HFF-Myc (cell line): Measurements from ENCODE around the gene PCDH17.

ENCODE experiments used
- DNase-seq: peaks from one replicate; pipeline ENCODE4 v3.0.0-alpha.2; 2011; ENCODE audit warnings: low read depth; ENCODE audit errors: extremely low read depth
- H3K4me3 ChIP-seq: replicated peaks from 2 replicates; pipeline ENCODE4 v1.5.1; 2011; ENCODE audit warnings: low read depth, mild to moderate bottlenecking, control low read depth, low read length
- CTCF ChIP-seq: IDR thresholded peaks from 2 replicates; pipeline ENCODE4 v1.5.1; 2012; ENCODE audit warnings: mild to moderate bottlenecking, low read depth, low read length, control low read depth; ENCODE audit errors: missing control alignments

Gene PCDH17

GRCh38 chr13:57611969-57612368, 19.6 kb upstream of the PCDH17 start:
- DNase-seq = no peak
- no peak overlapping the region for H3K4me3 ChIP-seq
- TF ChIP-seq CTCF = no peak

- no peak overlapping the region for H3K4me3 ChIP-seq
- DNase-seq = no peak
- TF ChIP-seq CTCF = no peak
Measured at GRCh38 chr13:57612568-57612967, 19.0 kb upstream of the PCDH17 start.

- peak; percentile 11 for DNase-seq
- peak; percentile 73 for TF ChIP-seq CTCF
- H3K4me3 ChIP-seq = no peak overlapping the region
Measured at GRCh38 chr13:57624565-57625435, 6.7 kb upstream of the PCDH17 start.

- TF ChIP-seq CTCF = peak; percentile 46
- DNase-seq = no peak
- no peak overlapping the region for H3K4me3 ChIP-seq
Measured at GRCh38 chr13:57627663-57628062, 3.9 kb upstream of the PCDH17 start.

GRCh38 chr13:57629391-57629804, 2.1 kb upstream of the PCDH17 start:
- no peak for DNase-seq
- no peak overlapping the region for H3K4me3 ChIP-seq
- no peak for TF ChIP-seq CTCF

GRCh38 chr13:57629821-57630235, 1.7 kb upstream of the PCDH17 start:
- no peak overlapping the region for H3K4me3 ChIP-seq
- no peak for DNase-seq
- TF ChIP-seq CTCF = no peak
